ENCODE results near the gene GALNT13.

DNA sequence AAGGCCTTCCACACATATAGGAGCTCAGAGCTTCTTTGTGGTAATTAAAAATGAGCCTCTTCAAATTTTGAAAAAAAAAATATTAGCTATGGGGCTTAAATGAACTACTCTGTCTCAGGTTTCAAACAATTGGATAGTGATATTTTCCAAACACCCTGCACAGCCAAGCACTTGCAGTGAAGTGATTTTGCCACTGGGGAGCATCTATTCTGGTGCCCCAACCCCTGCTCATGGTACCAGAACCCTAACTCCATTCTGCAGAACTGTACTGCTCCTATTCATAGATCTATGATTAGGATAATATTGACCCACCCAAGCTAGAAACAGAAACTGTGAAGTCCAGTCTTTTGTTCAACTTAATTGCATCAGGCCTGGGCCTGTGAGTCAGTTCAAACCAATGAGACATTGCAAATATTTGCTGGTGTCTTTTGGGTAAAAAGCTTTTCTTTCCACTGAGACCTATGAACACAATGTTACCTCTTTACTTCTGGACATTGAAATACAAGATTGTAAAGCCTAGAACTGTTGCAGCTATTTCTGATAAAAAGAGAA is 324.0 kb downstream of the GALNT13 start:
- TF ChIP-seq ZNF274 (IDR thresholded peaks at IDR 0.05; ENCODE audit: low read depth, low read length) (no peak), YY1 (IDR thresholded peaks at IDR 0.05; ENCODE audit: insufficient read depth, insufficient read length) (no peak)

Measured in NT2/D1 (cell line).